MCF 10A (cell line): ENCODE measurements around the gene KLHL17. TPM values are rescaled to one million over a fixed set of nuclear protein-coding genes. Genes with fewer than 3 reads are reported as not detected.

Source experiments
- BruUV-seq: library from RNA; stranded (reverse); fragments of 400-500 nt; replicated peaks from 2 replicates; lab custom pipeline; 2021; lab: Mats Ljungman, UMichigan
- CTCF ChIA-PET: fragments of 300-600 bp; sonication (Branson Sonifier 250); formaldehyde crosslinking; extraction: SDS; loops from one replicate; lab custom pipeline; 2021; ENCODE audit warnings: antibody characterized with exemption, inconsistent platforms; lab: Yijun Ruan, JAX
- POLR2A ChIA-PET: fragments of 300-600, 350-650 bp; sonication (Branson Sonifier 250); formaldehyde crosslinking; extraction: SDS; loops from one replicate; lab custom pipeline; 2020; ENCODE audit warnings: antibody characterized with exemption, inconsistent platforms; lab: Yijun Ruan, JAX
- DNase-seq: peaks from one replicate; pipeline ENCODE4 v3.0.0-alpha.2; 2018; ENCODE audit not compliant: unreplicated experiment
- H3K27ac Mint-ChIP-seq: one replicate; pipeline ENCODE4 v1.8.0; 2022; ENCODE audit warnings: mild to moderate bottlenecking, low read depth, mixed read lengths; ENCODE audit not compliant: unreplicated experiment
- H3K27me3 Mint-ChIP-seq: one replicate; pipeline ENCODE4 v1.8.0; 2022; ENCODE audit warnings: mixed read lengths; ENCODE audit not compliant: insufficient read depth, unreplicated experiment
- H3K36me3 Mint-ChIP-seq: one replicate; pipeline ENCODE4 v1.8.0; 2022; ENCODE audit warnings: mild to moderate bottlenecking, moderate library complexity, mixed read lengths; ENCODE audit not compliant: insufficient read depth, unreplicated experiment
- H3K4me1 Mint-ChIP-seq: one replicate; pipeline ENCODE4 v1.8.0; 2022; ENCODE audit warnings: mixed read lengths; ENCODE audit not compliant: insufficient read depth, unreplicated experiment
- H3K4me3 Mint-ChIP-seq: one replicate; pipeline ENCODE4 v1.8.0; 2022; ENCODE audit warnings: mild to moderate bottlenecking, moderate library complexity, mixed read lengths; ENCODE audit not compliant: unreplicated experiment
- H3K9me3 Mint-ChIP-seq: one replicate; pipeline ENCODE4 v1.8.0; 2022; ENCODE audit warnings: mixed read lengths; ENCODE audit not compliant: unreplicated experiment
- intact Hi-C: fragments of 100-400 bp; cut with micrococcal nuclease; formaldehyde crosslinking; loops from 2 replicates; pipeline ENCODE4 v1.14.1; 2022
- total RNA-seq: library from RNA; stranded (reverse); gene quantifications from 2 replicates; pipeline ENCODE4 v1.2.3, GENCODE V29; 2022
- TF ChIP-seq, protein P1 (sequence below): fragments of 200-600 bp; IDR thresholded peaks from one replicate; pipeline ENCODE4 v1.8.0; 2022; ENCODE audit warnings: antibody characterized with exemption, mild to moderate bottlenecking; ENCODE audit not compliant: unreplicated experiment

The KLHL17 gene
- total RNA-seq, 1 experiment from 2014 or later: 15.1 TPM

DNA sequence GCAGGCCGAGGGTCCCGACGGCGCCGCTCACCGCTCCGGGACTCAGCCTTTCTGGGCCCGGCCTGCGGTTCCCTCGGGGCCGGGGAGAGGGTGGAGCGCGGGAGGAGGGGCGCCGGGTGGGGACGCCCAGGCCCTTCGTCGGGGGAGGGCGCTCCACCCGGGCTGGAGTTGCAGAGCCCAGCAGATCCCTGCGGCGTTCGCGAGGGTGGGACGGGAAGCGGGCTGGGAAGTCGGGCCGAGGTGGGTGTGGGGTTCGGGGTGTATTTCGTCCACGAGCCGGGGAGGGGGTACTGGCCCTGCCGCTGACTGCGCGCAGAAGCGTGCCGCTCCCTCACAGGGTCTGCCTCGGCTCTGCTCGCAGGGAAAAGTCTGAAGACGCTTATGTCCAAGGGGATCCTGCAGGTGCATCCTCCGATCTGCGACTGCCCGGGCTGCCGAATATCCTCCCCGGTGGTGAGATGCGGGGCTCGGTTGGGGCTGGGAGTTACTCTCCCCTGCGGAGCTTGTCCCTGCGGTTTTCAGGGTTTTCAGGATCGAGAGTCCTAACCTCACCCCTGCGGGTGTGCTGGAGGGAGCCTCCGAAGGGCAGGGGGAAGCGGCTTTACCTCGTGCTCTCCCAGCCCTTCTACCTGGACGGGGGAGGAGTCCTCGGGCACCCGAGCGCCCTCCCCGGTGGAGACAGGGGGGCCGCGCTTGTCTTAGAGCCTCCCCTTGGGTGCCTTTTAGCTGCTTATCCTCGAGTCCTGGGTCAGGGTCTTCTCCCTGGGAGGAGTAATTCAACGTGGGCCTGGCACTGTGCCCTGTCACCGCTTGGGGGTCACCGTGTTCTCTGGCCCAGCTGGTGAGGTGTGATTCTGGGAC, 34.6 kb upstream of the KLHL17 start:
- ChIA-PET CTCF (no interaction called here), POLR2A (interaction anchor here (0.7 kb wide), 1 partner anchor 133 kb away, joined by 3 read pairs; no protein-coding TSS in a partner anchor)
- Mint-ChIP-seq H3K36me3 (no peaks in the 10 kb centered on the region), H3K27me3 (peaks cover 51% of the 10 kb centered on the region), H3K4me3 (no peak overlapping the region), H3K9me3 (no peaks in the 10 kb centered on the region), H3K4me1 (peaks cover 7% of the 10 kb centered on the region), H3K27ac (no peak overlapping the region)
- BruUV-seq: no TSS peak
- intact Hi-C loops: no loop called here
- DNase-seq: no peak
- TF ChIP-seq, protein P1, sequence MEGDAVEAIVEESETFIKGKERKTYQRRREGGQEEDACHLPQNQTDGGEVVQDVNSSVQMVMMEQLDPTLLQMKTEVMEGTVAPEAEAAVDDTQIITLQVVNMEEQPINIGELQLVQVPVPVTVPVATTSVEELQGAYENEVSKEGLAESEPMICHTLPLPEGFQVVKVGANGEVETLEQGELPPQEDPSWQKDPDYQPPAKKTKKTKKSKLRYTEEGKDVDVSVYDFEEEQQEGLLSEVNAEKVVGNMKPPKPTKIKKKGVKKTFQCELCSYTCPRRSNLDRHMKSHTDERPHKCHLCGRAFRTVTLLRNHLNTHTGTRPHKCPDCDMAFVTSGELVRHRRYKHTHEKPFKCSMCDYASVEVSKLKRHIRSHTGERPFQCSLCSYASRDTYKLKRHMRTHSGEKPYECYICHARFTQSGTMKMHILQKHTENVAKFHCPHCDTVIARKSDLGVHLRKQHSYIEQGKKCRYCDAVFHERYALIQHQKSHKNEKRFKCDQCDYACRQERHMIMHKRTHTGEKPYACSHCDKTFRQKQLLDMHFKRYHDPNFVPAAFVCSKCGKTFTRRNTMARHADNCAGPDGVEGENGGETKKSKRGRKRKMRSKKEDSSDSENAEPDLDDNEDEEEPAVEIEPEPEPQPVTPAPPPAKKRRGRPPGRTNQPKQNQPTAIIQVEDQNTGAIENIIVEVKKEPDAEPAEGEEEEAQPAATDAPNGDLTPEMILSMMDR: no peak

DNA sequence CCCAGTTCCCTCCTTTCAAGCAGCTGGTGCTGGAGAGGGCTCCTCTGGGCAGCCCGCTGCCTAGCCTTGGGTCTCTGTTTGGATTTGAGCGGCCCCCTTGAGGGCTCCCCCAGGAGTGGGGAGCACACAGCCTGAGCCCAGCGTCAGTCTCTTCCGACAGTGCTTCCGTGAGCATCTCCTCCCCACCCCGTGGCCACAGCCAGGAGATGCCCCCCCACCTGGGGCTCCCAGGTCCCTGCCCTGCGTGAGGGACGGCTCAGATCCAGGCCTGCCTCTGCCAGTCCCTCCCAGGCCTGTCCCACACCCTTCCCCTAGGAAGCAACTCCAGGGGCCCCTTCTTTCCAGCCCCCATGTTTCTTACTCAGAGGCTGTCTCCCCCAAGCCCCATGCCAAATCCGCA, 33.1 kb upstream of the KLHL17 start:
- no peaks in the 10 kb centered on the region for H3K9me3 Mint-ChIP-seq
- no peak overlapping the region for H3K27ac Mint-ChIP-seq
- no TSS peak for BruUV-seq
- H3K27me3 Mint-ChIP-seq: peaks cover 36% of the 10 kb centered on the region
- ChIA-PET CTCF (interaction anchor here (3.2 kb wide), 1 partner anchor 11 kb away, joined by 18 read pairs; no protein-coding TSS in a partner anchor), POLR2A (no interaction called here)
- TF ChIP-seq, protein P1: no peak
- H3K4me3 Mint-ChIP-seq: no peak overlapping the region
- no peak for DNase-seq
- H3K36me3 Mint-ChIP-seq: no peaks in the 10 kb centered on the region
- intact Hi-C loops: no loop called here
- H3K4me1 Mint-ChIP-seq: no peaks in the 10 kb centered on the region

DNA sequence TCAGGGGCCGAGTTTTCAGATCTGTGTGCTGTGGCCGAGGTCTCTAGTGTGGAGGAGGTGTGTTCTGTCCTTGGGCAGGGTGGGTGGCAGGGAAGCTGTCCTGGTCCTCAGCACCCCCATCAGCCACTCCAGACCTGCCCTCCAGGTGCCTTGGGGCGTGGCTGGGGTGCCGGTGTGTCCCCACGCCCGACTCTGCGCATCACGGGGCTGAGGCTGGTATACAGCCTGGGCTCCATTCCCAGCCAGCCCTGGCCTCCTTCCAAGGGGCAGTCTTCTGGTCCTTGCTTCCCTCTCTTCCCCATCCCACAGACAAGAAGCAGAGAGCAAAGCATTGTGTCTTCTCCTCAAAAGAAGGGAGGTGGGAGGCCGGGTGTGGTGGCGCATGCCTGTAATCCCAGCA, 32.6 kb upstream of the KLHL17 start:
- BruUV-seq: no TSS peak
- Mint-ChIP-seq H3K9me3 (no peaks in the 10 kb centered on the region), H3K36me3 (no peaks in the 10 kb centered on the region), H3K4me1 (no peaks in the 10 kb centered on the region), H3K27ac (no peak overlapping the region), H3K27me3 (peaks cover 33% of the 10 kb centered on the region), H3K4me3 (no peak overlapping the region)
- CTCF ChIA-PET: interaction anchor here (3.2 kb wide), 1 partner anchor 10 kb away, joined by 18 read pairs; no protein-coding TSS in a partner anchor
- POLR2A ChIA-PET: no interaction called here
- no peak for DNase-seq
- TF ChIP-seq, protein P1: no peak
- intact Hi-C loops: no loop called here

DNA sequence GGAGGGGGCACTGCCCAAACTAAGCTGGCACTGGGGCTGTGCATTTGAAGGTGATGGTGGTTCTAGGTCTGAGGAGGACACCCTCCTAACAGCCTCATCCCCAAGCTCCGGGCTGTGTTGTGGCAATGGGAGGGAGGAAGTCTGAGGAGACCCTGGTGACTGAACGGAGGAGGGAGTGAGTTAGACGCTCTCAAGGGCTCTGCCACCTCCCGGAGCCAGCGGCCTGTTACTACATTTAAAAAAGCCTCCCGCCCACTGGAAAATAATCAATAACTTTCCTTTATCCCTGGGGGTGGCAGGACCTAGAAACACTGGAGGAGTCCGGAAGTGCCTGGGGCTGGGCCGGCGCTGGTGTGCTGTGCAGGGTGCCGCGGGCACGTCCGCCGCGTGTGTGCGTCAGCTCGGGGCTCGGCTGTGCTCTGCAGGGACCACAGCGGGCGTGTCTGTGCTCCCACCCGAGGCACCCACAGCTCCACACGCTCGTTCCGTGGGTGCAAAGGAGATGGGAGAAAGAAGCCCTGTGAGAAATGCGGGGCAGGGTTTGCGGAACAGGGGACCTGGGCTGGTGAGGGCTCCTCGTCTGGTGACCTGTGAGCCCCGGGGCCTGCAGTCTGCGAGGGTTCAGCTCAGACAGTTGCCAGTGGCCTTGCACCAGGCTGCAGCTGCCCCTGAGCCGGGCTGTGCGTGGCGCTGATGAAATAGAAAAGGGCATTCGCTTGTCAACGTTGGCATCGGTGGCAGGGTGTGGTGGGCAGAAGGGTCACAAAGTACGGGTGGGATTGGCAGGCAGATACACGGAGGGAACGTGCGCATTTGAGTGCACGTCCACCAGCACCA, 31.3 kb upstream of the KLHL17 start:
- Mint-ChIP-seq H3K36me3 (no peaks in the 10 kb centered on the region), H3K27ac (no peak overlapping the region), H3K4me3 (no peak overlapping the region), H3K9me3 (no peaks in the 10 kb centered on the region), H3K4me1 (no peaks in the 10 kb centered on the region), H3K27me3 (peaks cover 39% of the 10 kb centered on the region)
- TF ChIP-seq, protein P1: no peak
- DNase-seq: no peak
- ChIA-PET CTCF (interaction anchor here (0.5 to 3.2 kb wide), 2 partner anchors 9 to 15 kb away, joined by 5 to 18 read pairs; no protein-coding TSS in a partner anchor), POLR2A (interaction anchor here (1.2 kb wide), 1 partner anchor 8 kb away, joined by 3 read pairs; no protein-coding TSS in a partner anchor)
- no TSS peak for BruUV-seq
- intact Hi-C loops: no loop called here
